CD14-positive monocyte (primary cell): Measurements from ENCODE around the gene CELF2. TPM values are rescaled to one million over a fixed set of nuclear protein-coding genes. Genes with fewer than 3 reads are reported as not detected.

Experiments used
- DNase-seq, 3 donors: peaks; one replicate each; pipeline ENCODE4 v3.0.0-alpha.2; 2011 to 2022
- H2AFZ ChIP-seq: 2 replicates; pipeline ENCODE4 v1.6.0; 2012; ENCODE audit warnings: mild to moderate bottlenecking, low read depth, low read length, inconsistent platforms; ENCODE audit not compliant: insufficient read depth, poor library complexity, severe bottlenecking
- H3K27ac ChIP-seq, 2 donors: 1 replicate in 1 of 2; 2 replicates in 1 of 2; pipeline ENCODE4 v1.5.1; 2012 to 2013; ENCODE audit warnings: low read length in 2 of 2, control low read depth in 1 of 2, inconsistent platforms in 1 of 2, low read depth in 1 of 2, mild to moderate bottlenecking in 1 of 2
- H3K27me3 ChIP-seq, 2 donors: one replicate each; pipeline versions ENCODE4 v1.6.0 to v1.6.1; 2011 to 2013; ENCODE audit warnings: low read length in 2 of 2; ENCODE audit not compliant: control insufficient read depth in 2 of 2, insufficient read depth in 2 of 2
- H3K36me3 ChIP-seq, 2 donors: replicated peaks in 1 of 2; 1 replicate in 1 of 2; 2 replicates in 1 of 2; pipeline versions ENCODE4 v1.5.1 to v1.6.1; 2012 to 2013; ENCODE audit warnings: low read length in 2 of 2, control low read depth in 1 of 2, inconsistent platforms in 1 of 2, mild to moderate bottlenecking in 1 of 2; ENCODE audit not compliant: insufficient read depth in 2 of 2, control insufficient read depth in 1 of 2
- H3K4me1 ChIP-seq, 2 donors: 1 replicate in 1 of 2; 2 replicates in 1 of 2; pipeline versions ENCODE4 v1.5.1 to v1.6.1; 2012 to 2013; ENCODE audit warnings: low read length in 2 of 2, control low read depth in 1 of 2, inconsistent platforms in 1 of 2, mild to moderate bottlenecking in 1 of 2, moderate library complexity in 1 of 2; ENCODE audit not compliant: insufficient read depth in 2 of 2, control insufficient read depth in 1 of 2
- H3K4me2 ChIP-seq: replicated peaks from 2 replicates; pipeline ENCODE3; 2012; ENCODE audit warnings: low read length, moderate library complexity, mild to moderate bottlenecking; ENCODE audit not compliant: poor library complexity, severe bottlenecking; ENCODE audit errors: extremely low read depth
- H3K4me3 ChIP-seq, 3 experiments: fragments of 200-600 bp in 1 of 3; sonication (generic) in 1 of 3; replicated peaks in 1 of 3; 1 replicate in 2 of 3; 2 replicates in 1 of 3; pipeline ENCODE4 v1.5.1; 2011 to 2013; ENCODE audit warnings: low read length in 3 of 3, mild to moderate bottlenecking in 3 of 3, control low read depth in 2 of 3, low read depth in 2 of 3, inconsistent platforms in 1 of 3, moderate library complexity in 1 of 3
- H3K79me2 ChIP-seq: 2 replicates; pipeline ENCODE4 v1.6.0; 2012; ENCODE audit warnings: mild to moderate bottlenecking, control low read depth, inconsistent platforms, low read length, moderate library complexity; ENCODE audit not compliant: insufficient read depth
- H3K9ac ChIP-seq: 2 replicates; pipeline ENCODE4 v1.6.0; 2017; ENCODE audit warnings: low read length, mild to moderate bottlenecking; ENCODE audit not compliant: insufficient read depth, poor library complexity, severe bottlenecking
- H3K9me3 ChIP-seq, 2 donors: replicated peaks in 1 of 2; 1 replicate in 1 of 2; 2 replicates in 1 of 2; pipeline versions ENCODE4 v1.5.1 to v1.6.1; 2012 to 2013; ENCODE audit warnings: low read length in 2 of 2, control low read depth in 1 of 2; ENCODE audit not compliant: control insufficient read depth in 1 of 2, insufficient read depth in 1 of 2
- H4K20me1 ChIP-seq: 2 replicates; pipeline ENCODE4 v1.6.0; 2012; ENCODE audit warnings: mild to moderate bottlenecking, low read length, control low read depth, moderate library complexity; ENCODE audit not compliant: insufficient read depth
- H3K27ac Mint-ChIP-seq, 7 donors: one replicate each; pipeline ENCODE4 v1.8.0; 2020; ENCODE audit warnings: mild to moderate bottlenecking in 7 of 7, mixed read lengths in 7 of 7, moderate library complexity in 6 of 7, inconsistent platforms in 2 of 7
- H3K27me3 Mint-ChIP-seq, 3 donors: one replicate each; pipeline ENCODE4 v1.8.0; 2021 to 2022; ENCODE audit warnings: low read depth in 3 of 3, mild to moderate bottlenecking in 3 of 3, mixed read lengths in 3 of 3, moderate library complexity in 3 of 3, inconsistent platforms in 1 of 3
- H3K36me3 Mint-ChIP-seq, 2 donors: one replicate each; pipeline ENCODE4 v1.8.0; 2020; ENCODE audit warnings: mixed read lengths in 2 of 2, inconsistent platforms in 1 of 2, mild to moderate bottlenecking in 1 of 2
- H3K4me1 Mint-ChIP-seq: one replicate; pipeline ENCODE4 v1.8.0; 2020; ENCODE audit warnings: mild to moderate bottlenecking, mixed read lengths
- H3K4me3 Mint-ChIP-seq, 2 donors: one replicate each; pipeline ENCODE4 v1.8.0; 2020; ENCODE audit warnings: mild to moderate bottlenecking in 2 of 2, mixed read lengths in 2 of 2, moderate library complexity in 1 of 2
- H3K9me3 Mint-ChIP-seq, 7 donors: one replicate each; pipeline ENCODE4 v1.8.0; 2020 to 2022; ENCODE audit warnings: mixed read lengths in 7 of 7, mild to moderate bottlenecking in 6 of 7, moderate library complexity in 6 of 7, inconsistent platforms in 2 of 7
- WGBS: methylation state at CpG from one replicate; pipeline ENCODE4 v1.1.5; 2013; ENCODE audit warnings: missing lambda C conversion rate; ENCODE audit not compliant: insufficient coverage; 5-methylcytosine and 5-hydroxymethylcytosine counted together
- intact Hi-C, 2 donors: fragments of 100-400 bp; cut with micrococcal nuclease; formaldehyde crosslinking; loops; one replicate each; pipeline versions ENCODE4 v1.15.0 to v1.15.1; 2023
- polyA plus RNA-seq, 3 donors: library from polyadenylated mRNA; depleted of rRNA in 1 of 3; unstranded in 2 of 3; stranded (reverse) in 1 of 3; fragments of 300-500 nt in 2 of 3; fragments of >200 nt in 1 of 3; fragmentation: Illumina TruSeq in 2 of 3; gene quantifications; 1 replicate in 2 of 3; 2 replicates in 1 of 3; pipeline ENCODE4 v1.2.3, GENCODE V29; 2012 to 2021
- TF ChIP-seq, protein P1 (sequence below): fragments of 200-600 bp; IDR thresholded peaks from one replicate; pipeline ENCODE4 v1.8.0; 2022; ENCODE audit warnings: antibody characterized with exemption, mild to moderate bottlenecking

The CELF2 gene
- polyA plus RNA-seq, 3 donors = 53.5 to 93.3 (median 80.5) TPM

- peaks cover 0 to 3% (median 0%) of the 10 kb centered on the region in 3 donors for H3K27me3 Mint-ChIP-seq
- H3K4me3 Mint-ChIP-seq = no peak overlapping the region
- Histone ChIP-seq H3K4me1 (no peaks in the 10 kb centered on the region), H3K27me3 (no peaks in the 10 kb centered on the region), H4K20me1 (no peaks in the 10 kb centered on the region), H2AFZ (no peak overlapping the region), H3K79me2 (no peaks in the 10 kb centered on the region), H3K9me3 (no peaks in the 10 kb centered on the region), H3K9ac (no peak overlapping the region), H3K36me3 (no peaks in the 10 kb centered on the region), H3K27ac (no peak overlapping the region), H3K4me2 (no peak overlapping the region), H3K4me3 (no peak overlapping the region)
- H3K27ac Mint-ChIP-seq = no peak overlapping the region
- intact Hi-C loops = no loop called here
- no peaks in the 10 kb centered on the region for H3K36me3 Mint-ChIP-seq
- TF ChIP-seq, protein P1, sequence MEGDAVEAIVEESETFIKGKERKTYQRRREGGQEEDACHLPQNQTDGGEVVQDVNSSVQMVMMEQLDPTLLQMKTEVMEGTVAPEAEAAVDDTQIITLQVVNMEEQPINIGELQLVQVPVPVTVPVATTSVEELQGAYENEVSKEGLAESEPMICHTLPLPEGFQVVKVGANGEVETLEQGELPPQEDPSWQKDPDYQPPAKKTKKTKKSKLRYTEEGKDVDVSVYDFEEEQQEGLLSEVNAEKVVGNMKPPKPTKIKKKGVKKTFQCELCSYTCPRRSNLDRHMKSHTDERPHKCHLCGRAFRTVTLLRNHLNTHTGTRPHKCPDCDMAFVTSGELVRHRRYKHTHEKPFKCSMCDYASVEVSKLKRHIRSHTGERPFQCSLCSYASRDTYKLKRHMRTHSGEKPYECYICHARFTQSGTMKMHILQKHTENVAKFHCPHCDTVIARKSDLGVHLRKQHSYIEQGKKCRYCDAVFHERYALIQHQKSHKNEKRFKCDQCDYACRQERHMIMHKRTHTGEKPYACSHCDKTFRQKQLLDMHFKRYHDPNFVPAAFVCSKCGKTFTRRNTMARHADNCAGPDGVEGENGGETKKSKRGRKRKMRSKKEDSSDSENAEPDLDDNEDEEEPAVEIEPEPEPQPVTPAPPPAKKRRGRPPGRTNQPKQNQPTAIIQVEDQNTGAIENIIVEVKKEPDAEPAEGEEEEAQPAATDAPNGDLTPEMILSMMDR = no peak
- peaks cover 0 to 2% (median 0%) of the 10 kb centered on the region in 7 donors for H3K9me3 Mint-ChIP-seq
- DNase-seq = no peak
- H3K4me1 Mint-ChIP-seq = no peaks in the 10 kb centered on the region
These were observed 23.9 kb upstream of the CELF2 start for GRCh38 chr10:10993785-10994184.

- Mint-ChIP-seq H3K4me1 (no peaks in the 10 kb centered on the region), H3K4me3 (no peak overlapping the region), H3K9me3 (peaks cover 0 to 2% (median 0%) of the 10 kb centered on the region in 7 donors), H3K36me3 (no peaks in the 10 kb centered on the region), H3K27ac (no peak overlapping the region), H3K27me3 (peaks cover 0 to 3% (median 0%) of the 10 kb centered on the region in 3 donors)
- Histone ChIP-seq H4K20me1 (no peaks in the 10 kb centered on the region), H3K36me3 (no peaks in the 10 kb centered on the region), H3K9ac (no peak overlapping the region), H3K27me3 (no peaks in the 10 kb centered on the region), H3K79me2 (no peaks in the 10 kb centered on the region), H3K9me3 (no peaks in the 10 kb centered on the region), H3K4me3 (no peak overlapping the region), H3K4me1 (no peaks in the 10 kb centered on the region), H2AFZ (no peak overlapping the region), H3K27ac (no peak overlapping the region), H3K4me2 (no peak overlapping the region)
- DNase-seq = no peak
- WGBS = 100% methylated on average over 1 of the region's 2 CpGs
- TF ChIP-seq, protein P1 = no peak
- intact Hi-C loops = no loop called here
These were observed 23.3 kb upstream of the CELF2 start for GRCh38 chr10:10994360-10994759.
